Natural killer cell (primary cell): Measurements from ENCODE around the gene CCDC69. TPM values are rescaled to one million over a fixed set of nuclear protein-coding genes. Genes with fewer than 3 reads are reported as not detected.
"Not testable (repeated sequence)": the region's sequence is repeated elsewhere in the genome, so short reads cannot be mapped to it uniquely, and the experiment has no call there.

Source experiments
- ATAC-seq, 3 donors: fragments of 150-1000 bp in 2 of 3; fragments of 200-7000 bp in 1 of 3; cut with Tn5 transposase; 1 replicate in 1 of 3; 2 replicates in 2 of 3; pipeline ENCODE4 v1.10.0; 2021; ENCODE audit warnings: mild to moderate bottlenecking in 2 of 3, moderate library complexity in 2 of 3
- DNase-seq, 2 donors: peaks; one replicate each; pipeline versions ENCODE4 v3.0.0 to v3.0.0-alpha.2; 2013 to 2021; ENCODE audit warnings: mixed read lengths in 1 of 2
- H3K27ac ChIP-seq: one replicate; pipeline ENCODE4 v1.5.1; 2013; ENCODE audit warnings: mild to moderate bottlenecking, low read length
- H3K27me3 ChIP-seq: one replicate; pipeline ENCODE4 v1.6.1; 2013; ENCODE audit warnings: low read length; ENCODE audit not compliant: control insufficient read depth, insufficient read depth
- H3K36me3 ChIP-seq: one replicate; pipeline ENCODE4 v1.6.1; 2013; ENCODE audit warnings: low read length; ENCODE audit not compliant: control insufficient read depth, insufficient read depth
- H3K4me1 ChIP-seq: one replicate; pipeline ENCODE4 v1.6.1; 2013; ENCODE audit warnings: low read length; ENCODE audit not compliant: control insufficient read depth, insufficient read depth
- H3K4me3 ChIP-seq: one replicate; pipeline ENCODE4 v1.5.1; 2013; ENCODE audit warnings: low read length
- H3K9me3 ChIP-seq: one replicate; pipeline ENCODE4 v1.6.1; 2013; ENCODE audit warnings: low read length; ENCODE audit not compliant: control insufficient read depth, insufficient read depth
- H3K27ac Mint-ChIP-seq, 2 donors: one replicate each; pipeline ENCODE4 v1.8.0; 2022; ENCODE audit warnings: mild to moderate bottlenecking in 2 of 2, mixed read lengths in 2 of 2, moderate library complexity in 1 of 2
- H3K27me3 Mint-ChIP-seq, 2 donors: one replicate each; pipeline ENCODE4 v1.8.0; 2022; ENCODE audit warnings: low read depth in 2 of 2, mixed read lengths in 2 of 2
- H3K36me3 Mint-ChIP-seq: one replicate; pipeline ENCODE4 v1.8.0; 2022; ENCODE audit warnings: mixed read lengths
- H3K4me1 Mint-ChIP-seq, 2 donors: one replicate each; pipeline ENCODE4 v1.8.0; 2022; ENCODE audit warnings: mixed read lengths in 2 of 2
- H3K4me3 Mint-ChIP-seq: one replicate; pipeline ENCODE4 v1.8.0; 2022; ENCODE audit warnings: mild to moderate bottlenecking, moderate library complexity, mixed read lengths
- H3K9me3 Mint-ChIP-seq, 2 donors: one replicate each; pipeline ENCODE4 v1.8.0; 2022; ENCODE audit warnings: mixed read lengths in 2 of 2
- WGBS: methylation state at CpG from one replicate; pipeline ENCODE4 v1.1.7; 2013; ENCODE audit warnings: missing lambda C conversion rate; ENCODE audit not compliant: insufficient coverage; 5-methylcytosine and 5-hydroxymethylcytosine counted together
- intact Hi-C: fragments of 100-400 bp; cut with micrococcal nuclease; formaldehyde crosslinking; loops from one replicate; pipeline ENCODE4 v1.14.2; 2022
- total RNA-seq, 4 donors: library from RNA; stranded (reverse); fragments of 120-200 nt in 1 of 4; gene quantifications; one replicate each; pipeline versions ENCODE4 v1.2.3 to v1.2.4, GENCODE V29; 2013 to 2022
- TF ChIP-seq, protein P1 (sequence below): fragments of 200-600 bp; IDR thresholded peaks from one replicate; pipeline ENCODE4 v1.8.0; 2022; ENCODE audit warnings: antibody characterized with exemption

The CCDC69 gene
- total RNA-seq, 3 donors from 2014 or later (not counting 1 experiment from before 2014, with no cell fraction given) = 181 to 227 (median 204) TPM

- no peak overlapping the region for H3K4me3 ChIP-seq
- Mint-ChIP-seq H3K36me3 (no peaks in the 10 kb centered on the region), H3K27me3 (no peaks in the 10 kb centered on the region), H3K4me3 (no peak overlapping the region), H3K9me3 (no peaks in the 10 kb centered on the region), H3K27ac (peak overlapping the region in 1 of 2 donors; percentile 65), H3K4me1 (peaks cover 5 to 7% of the 10 kb centered on the region in 2 donors)
- DNase-seq (no peak), ATAC-seq (no peak)
- no peaks in the 10 kb centered on the region for H3K27me3 ChIP-seq
- peaks cover 64% of the 10 kb centered on the region for H3K36me3 ChIP-seq
- intact Hi-C loops = no loop called here
- no peaks in the 10 kb centered on the region for H3K4me1 ChIP-seq
- H3K9me3 ChIP-seq = no peaks in the 10 kb centered on the region
- H3K27ac ChIP-seq = no peak overlapping the region
- 98% methylated on average over 4 of the region's 4 CpGs for WGBS
- TF ChIP-seq, protein P1, sequence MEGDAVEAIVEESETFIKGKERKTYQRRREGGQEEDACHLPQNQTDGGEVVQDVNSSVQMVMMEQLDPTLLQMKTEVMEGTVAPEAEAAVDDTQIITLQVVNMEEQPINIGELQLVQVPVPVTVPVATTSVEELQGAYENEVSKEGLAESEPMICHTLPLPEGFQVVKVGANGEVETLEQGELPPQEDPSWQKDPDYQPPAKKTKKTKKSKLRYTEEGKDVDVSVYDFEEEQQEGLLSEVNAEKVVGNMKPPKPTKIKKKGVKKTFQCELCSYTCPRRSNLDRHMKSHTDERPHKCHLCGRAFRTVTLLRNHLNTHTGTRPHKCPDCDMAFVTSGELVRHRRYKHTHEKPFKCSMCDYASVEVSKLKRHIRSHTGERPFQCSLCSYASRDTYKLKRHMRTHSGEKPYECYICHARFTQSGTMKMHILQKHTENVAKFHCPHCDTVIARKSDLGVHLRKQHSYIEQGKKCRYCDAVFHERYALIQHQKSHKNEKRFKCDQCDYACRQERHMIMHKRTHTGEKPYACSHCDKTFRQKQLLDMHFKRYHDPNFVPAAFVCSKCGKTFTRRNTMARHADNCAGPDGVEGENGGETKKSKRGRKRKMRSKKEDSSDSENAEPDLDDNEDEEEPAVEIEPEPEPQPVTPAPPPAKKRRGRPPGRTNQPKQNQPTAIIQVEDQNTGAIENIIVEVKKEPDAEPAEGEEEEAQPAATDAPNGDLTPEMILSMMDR = no peak
These were observed 44.4 kb downstream of the CCDC69 start for GRCh38 chr5:151179489-151179840.

DNA sequence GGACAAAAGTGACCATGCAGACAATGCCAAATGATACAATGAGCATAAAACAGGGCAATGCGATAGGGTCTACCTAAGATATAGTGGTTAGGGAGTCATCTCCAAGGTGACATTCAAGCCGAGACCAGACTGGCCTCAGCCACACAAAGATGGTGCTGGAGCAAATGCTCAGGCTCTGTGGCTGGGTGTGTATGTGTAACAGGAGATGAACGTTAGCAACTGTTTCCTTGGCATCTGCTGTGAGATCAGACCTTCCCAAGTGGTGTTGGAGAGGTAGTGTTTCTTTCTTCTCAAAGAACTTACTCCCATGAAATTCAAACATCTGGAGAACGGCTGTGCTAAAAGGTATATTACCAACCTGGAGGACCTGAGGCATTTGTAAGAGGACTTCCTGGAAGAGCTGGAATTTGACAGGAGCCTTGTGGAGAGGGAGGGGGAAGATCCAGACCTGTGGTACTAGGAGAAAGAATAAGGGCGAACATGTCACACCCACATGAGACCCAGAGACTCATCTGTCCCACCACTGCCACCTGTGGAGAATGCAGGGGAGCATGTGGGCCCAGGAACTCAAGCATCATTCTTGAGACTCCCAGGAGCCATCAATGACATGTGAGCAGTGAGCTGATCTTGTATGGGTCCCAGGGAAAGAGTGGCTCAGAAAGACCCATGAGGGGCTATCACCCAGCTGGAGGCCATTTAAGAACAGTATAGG is 45.0 kb downstream of the CCDC69 start:
- H3K4me1 Mint-ChIP-seq = peaks cover 5 to 12% of the 10 kb centered on the region in 2 donors
- no peaks in the 10 kb centered on the region for H3K27me3 Mint-ChIP-seq
- no peaks in the 10 kb centered on the region for H3K9me3 Mint-ChIP-seq
- peak overlapping the region; percentile 65 to 66 for H3K27ac Mint-ChIP-seq
- intact Hi-C loops = no loop called here
- TF ChIP-seq, protein P1 = no peak
- Histone ChIP-seq H3K4me1 (no peaks in the 10 kb centered on the region), H3K27ac (no peak overlapping the region), H3K36me3 (peaks cover 58% of the 10 kb centered on the region), H3K27me3 (no peaks in the 10 kb centered on the region), H3K4me3 (no peak overlapping the region), H3K9me3 (no peaks in the 10 kb centered on the region)
- no peak overlapping the region for H3K4me3 Mint-ChIP-seq
- no peaks in the 10 kb centered on the region for H3K36me3 Mint-ChIP-seq
- 78% methylated on average over 3 of the region's 5 CpGs for WGBS
- ATAC-seq = no peak
- no peak for DNase-seq

DNA sequence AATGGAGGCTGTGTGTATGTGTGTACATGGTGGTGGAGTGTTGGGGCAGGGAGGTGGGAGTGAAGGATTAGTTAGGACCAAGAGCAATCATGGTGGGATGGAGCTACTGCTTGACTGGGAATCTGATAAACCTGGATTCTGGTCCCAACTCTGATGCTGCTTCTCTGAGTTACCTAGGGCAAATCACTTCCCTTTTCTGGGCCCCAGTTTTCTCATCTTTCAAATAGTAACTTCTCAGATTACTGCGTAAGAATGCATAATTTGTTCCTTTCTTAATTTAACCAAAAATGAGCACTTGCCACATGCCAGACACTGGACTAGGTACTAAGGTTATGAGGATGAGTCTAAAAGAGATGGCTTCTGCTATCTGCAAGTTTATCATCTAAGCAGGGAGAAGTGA is 45.5 kb downstream of the CCDC69 start:
- H3K9me3 Mint-ChIP-seq = no peaks in the 10 kb centered on the region
- H3K36me3 Mint-ChIP-seq = no peaks in the 10 kb centered on the region
- Histone ChIP-seq H3K9me3 (no peaks in the 10 kb centered on the region), H3K27me3 (no peaks in the 10 kb centered on the region), H3K36me3 (peaks cover 53% of the 10 kb centered on the region), H3K4me3 (no peak overlapping the region), H3K4me1 (no peaks in the 10 kb centered on the region), H3K27ac (no peak overlapping the region)
- no peaks in the 10 kb centered on the region for H3K27me3 Mint-ChIP-seq
- no peak for DNase-seq
- no CpG with 5 or more reads among the region's 1 CpG for WGBS
- ATAC-seq = no peak
- intact Hi-C loops = no loop called here
- TF ChIP-seq, protein P1 = no peak
- peaks cover 5 to 13% of the 10 kb centered on the region in 2 donors for H3K4me1 Mint-ChIP-seq
- peak overlapping the region; percentile 65 to 66 for H3K27ac Mint-ChIP-seq
- no peak overlapping the region for H3K4me3 Mint-ChIP-seq

DNA sequence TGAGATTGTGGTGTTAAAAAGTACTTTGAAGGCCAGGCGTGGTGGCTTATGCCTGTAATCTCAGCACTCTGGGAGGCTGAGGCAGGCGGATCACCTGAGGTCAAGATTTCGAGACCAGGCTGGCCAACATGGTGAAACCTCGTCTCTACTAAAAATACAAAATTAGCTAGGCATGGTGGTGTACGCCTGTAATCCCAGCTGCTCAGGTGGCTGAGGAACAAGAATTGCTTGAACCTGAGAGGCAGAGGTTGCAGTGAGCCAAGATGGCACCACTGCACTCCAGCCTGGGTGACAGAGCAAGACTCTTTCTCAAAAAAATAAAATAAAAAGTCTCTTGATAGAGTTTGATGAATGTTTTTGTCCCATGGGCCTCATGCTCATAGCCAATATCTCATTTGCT is 47.6 kb downstream of the CCDC69 start:
- H3K36me3 Mint-ChIP-seq, H3K4me1 ChIP-seq, H3K9me3 ChIP-seq, DNase-seq, H3K27me3 ChIP-seq, intact Hi-C loops, H3K27ac ChIP-seq, H3K27me3 Mint-ChIP-seq, H3K9me3 Mint-ChIP-seq, H3K4me3 Mint-ChIP-seq, ATAC-seq, H3K27ac Mint-ChIP-seq, H3K4me3 ChIP-seq: not testable (repeated sequence)
- 95% methylated on average over 5 of the region's 5 CpGs for WGBS
- H3K4me1 Mint-ChIP-seq = peaks cover 0 to 13% of the 10 kb centered on the region in 2 donors
- peaks cover 32% of the 10 kb centered on the region for H3K36me3 ChIP-seq
